Neural progenitor cell (in vitro differentiated cells): ENCODE data around the gene DDN. TPM values are rescaled to one million over a fixed set of nuclear protein-coding genes. Genes with fewer than 3 reads are reported as not detected.

Experiments used
- DNase-seq: peaks from one replicate; pipeline ENCODE4 v3.0.0-alpha.2; 2016; ENCODE audit warnings: low spot score
- H2AFZ ChIP-seq: fragments of 200-600 bp; sonication (generic); replicated peaks from 2 replicates; pipeline ENCODE4 v1.6.1; 2016; ENCODE audit warnings: antibody characterized with exemption
- H3F3A ChIP-seq: fragments of 200-600 bp; sonication (generic); 2 replicates; pipeline ENCODE4 v1.6.1; 2016; ENCODE audit warnings: antibody characterized with exemption, low read depth
- H3K27ac ChIP-seq: fragments of 200-600 bp; sonication (generic); 2 replicates; pipeline ENCODE4 v1.5.1; 2016; ENCODE audit warnings: mild to moderate bottlenecking
- H3K27me3 ChIP-seq: fragments of 200-600 bp; sonication (generic); 2 replicates; pipeline ENCODE4 v1.6.1; 2016; ENCODE audit warnings: mild to moderate bottlenecking, moderate library complexity
- H3K36me3 ChIP-seq: fragments of 200-600 bp; sonication (generic); 2 replicates; pipeline ENCODE4 v1.5.1; 2016
- H3K4me1 ChIP-seq: fragments of 200-600 bp; sonication (generic); 2 replicates; pipeline ENCODE4 v1.6.1; 2016; ENCODE audit warnings: mixed run types
- H3K4me2 ChIP-seq: fragments of 200-600 bp; sonication (generic); 2 replicates; pipeline ENCODE4 v1.6.1; 2016
- H3K4me3 ChIP-seq: fragments of 200-600 bp; sonication (generic); 2 replicates; pipeline ENCODE4 v1.5.1; 2016
- H3K79me2 ChIP-seq: fragments of 200-600 bp; sonication (generic); 2 replicates; pipeline ENCODE4 v1.6.1; 2016; ENCODE audit warnings: low read depth
- H3K9ac ChIP-seq: fragments of 200-600 bp; sonication (generic); 2 replicates; pipeline ENCODE4 v1.6.1; 2016
- H3K9me3 ChIP-seq: fragments of 200-600 bp; sonication (generic); 2 replicates; pipeline ENCODE4 v1.5.1; 2016; ENCODE audit warnings: low read depth
- H4K20me1 ChIP-seq: fragments of 200-600 bp; sonication (generic); 2 replicates; pipeline ENCODE4 v1.6.1; 2016; ENCODE audit warnings: low read depth
- H3K27ac Mint-ChIP-seq: 3 replicates; pipeline ENCODE4 v1.8.0; 2021; ENCODE audit warnings: mixed read lengths
- H3K27me3 Mint-ChIP-seq: 2 replicates; pipeline ENCODE4 v1.8.0; 2022; ENCODE audit warnings: low read depth, mild to moderate bottlenecking, inconsistent platforms, moderate library complexity, mixed read lengths; ENCODE audit not compliant: insufficient read depth
- H3K36me3 Mint-ChIP-seq: 3 replicates; pipeline ENCODE4 v1.8.0; 2021; ENCODE audit warnings: mixed read lengths
- H3K4me1 Mint-ChIP-seq: 3 replicates; pipeline ENCODE4 v1.8.0; 2021; ENCODE audit warnings: mixed read lengths
- H3K4me3 Mint-ChIP-seq: 3 replicates; pipeline ENCODE4 v1.8.0; 2021; ENCODE audit warnings: mild to moderate bottlenecking, moderate library complexity, mixed read lengths
- H3K9me3 Mint-ChIP-seq: 3 replicates; pipeline ENCODE4 v1.8.0; 2020; ENCODE audit warnings: mixed read lengths
- EZH2 ChIP-seq: fragments of 200-600 bp; sonication (generic); IDR thresholded peaks from 2 replicates; pipeline ENCODE4 v1.6.1; 2017; ENCODE audit warnings: antibody characterized with exemption, mild to moderate bottlenecking, moderate library complexity
- EZH2phosphoT487 ChIP-seq: fragments of 200-600 bp; sonication (generic); IDR thresholded peaks from 2 replicates; pipeline ENCODE4 v1.6.1; 2017; ENCODE audit warnings: antibody characterized with exemption
- total RNA-seq: library from RNA; depleted of rRNA; stranded (reverse); fragments of >200 nt; gene quantifications from 2 replicates; pipeline ENCODE4 v1.2.3, GENCODE V29; 2015; ENCODE audit warnings: low replicate concordance
- TF ChIP-seq, protein P1 (sequence below): fragments of 200-600 bp; sonication (generic); IDR thresholded peaks from 2 replicates; pipeline ENCODE4 v1.5.1; 2017; ENCODE audit warnings: antibody characterized with exemption, mild to moderate bottlenecking

Gene DDN
- total RNA-seq, 1 donor from 2014 or later = not detected

DNA sequence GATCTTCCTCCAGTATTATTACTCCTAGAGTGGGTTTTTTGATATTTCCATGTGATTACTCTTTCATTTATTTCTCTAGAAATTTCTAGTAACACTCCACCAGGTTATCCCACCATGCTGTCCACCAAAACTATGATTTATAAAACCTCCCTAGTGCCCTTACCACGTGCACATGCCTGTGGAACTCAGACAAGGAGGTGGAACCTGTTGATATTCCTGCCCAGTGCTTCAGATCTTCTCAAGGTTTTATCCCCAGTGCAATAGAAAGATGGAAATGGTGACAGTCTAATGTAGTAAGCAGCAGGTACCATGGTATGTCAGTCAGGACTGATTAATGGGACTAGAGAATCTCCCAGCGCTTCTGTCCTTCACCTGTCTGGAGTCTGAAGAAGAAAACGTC lies 38.3 kb downstream of the DDN start:
- Histone ChIP-seq H3K4me1 (peaks cover 5% of the 10 kb centered on the region), H3K27me3 (no peaks in the 10 kb centered on the region), H3K27ac (no peak overlapping the region), H3F3A (peaks cover 30% of the 10 kb centered on the region), H3K79me2 (peaks cover 11% of the 10 kb centered on the region), H3K9ac (no peak overlapping the region), H3K4me2 (no peak overlapping the region), H2AFZ (no peak overlapping the region), H3K9me3 (no peaks in the 10 kb centered on the region), H3K36me3 (no peaks in the 10 kb centered on the region), H4K20me1 (peaks cover 4% of the 10 kb centered on the region), H3K4me3 (no peak overlapping the region)
- no peaks in the 10 kb centered on the region for H3K36me3 Mint-ChIP-seq
- H3K27ac Mint-ChIP-seq = peak overlapping the region; percentile 17
- H3K9me3 Mint-ChIP-seq = no peaks in the 10 kb centered on the region
- H3K4me3 Mint-ChIP-seq = peak overlapping the region; percentile 17
- H3K4me1 Mint-ChIP-seq = peaks cover 19% of the 10 kb centered on the region
- TF ChIP-seq, protein P1, sequence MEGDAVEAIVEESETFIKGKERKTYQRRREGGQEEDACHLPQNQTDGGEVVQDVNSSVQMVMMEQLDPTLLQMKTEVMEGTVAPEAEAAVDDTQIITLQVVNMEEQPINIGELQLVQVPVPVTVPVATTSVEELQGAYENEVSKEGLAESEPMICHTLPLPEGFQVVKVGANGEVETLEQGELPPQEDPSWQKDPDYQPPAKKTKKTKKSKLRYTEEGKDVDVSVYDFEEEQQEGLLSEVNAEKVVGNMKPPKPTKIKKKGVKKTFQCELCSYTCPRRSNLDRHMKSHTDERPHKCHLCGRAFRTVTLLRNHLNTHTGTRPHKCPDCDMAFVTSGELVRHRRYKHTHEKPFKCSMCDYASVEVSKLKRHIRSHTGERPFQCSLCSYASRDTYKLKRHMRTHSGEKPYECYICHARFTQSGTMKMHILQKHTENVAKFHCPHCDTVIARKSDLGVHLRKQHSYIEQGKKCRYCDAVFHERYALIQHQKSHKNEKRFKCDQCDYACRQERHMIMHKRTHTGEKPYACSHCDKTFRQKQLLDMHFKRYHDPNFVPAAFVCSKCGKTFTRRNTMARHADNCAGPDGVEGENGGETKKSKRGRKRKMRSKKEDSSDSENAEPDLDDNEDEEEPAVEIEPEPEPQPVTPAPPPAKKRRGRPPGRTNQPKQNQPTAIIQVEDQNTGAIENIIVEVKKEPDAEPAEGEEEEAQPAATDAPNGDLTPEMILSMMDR = no peak
- TF ChIP-seq EZH2phosphoT487 (no peak), EZH2 (no peak)
- peaks cover 17% of the 10 kb centered on the region for H3K27me3 Mint-ChIP-seq
- no peak for DNase-seq

DNA sequence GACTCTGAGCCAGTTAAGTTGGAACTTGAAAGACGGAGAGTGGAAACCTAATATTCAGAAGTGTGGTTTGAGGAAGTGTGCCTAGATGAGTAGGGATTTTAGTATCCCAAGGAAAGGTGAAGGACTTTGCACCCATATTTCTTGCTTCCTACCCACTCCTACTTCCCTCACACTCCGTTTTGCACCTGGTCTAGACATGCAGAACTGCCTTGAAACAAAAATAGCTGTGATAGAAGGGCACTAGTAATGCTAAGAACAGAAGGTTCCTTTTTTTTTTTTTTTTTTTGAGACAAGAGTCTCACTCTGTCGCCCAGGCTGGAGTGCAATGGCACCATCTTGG lies 41.2 kb downstream of the DDN start:
- Histone ChIP-seq H3K79me2 (peaks cover 39% of the 10 kb centered on the region), H3K9ac (no peak overlapping the region), H3K27me3 (no peaks in the 10 kb centered on the region), H2AFZ (peak overlapping the region; percentile 89), H3K4me3 (peak overlapping the region; percentile 85), H3F3A (peaks cover 30% of the 10 kb centered on the region), H3K9me3 (no peaks in the 10 kb centered on the region), H3K4me2 (peak overlapping the region; percentile 84), H3K27ac (peak overlapping the region; percentile 48), H3K4me1 (peaks cover 16% of the 10 kb centered on the region), H4K20me1 (peaks cover 32% of the 10 kb centered on the region), H3K36me3 (no peaks in the 10 kb centered on the region)
- Mint-ChIP-seq H3K36me3 (peaks cover 5% of the 10 kb centered on the region), H3K27ac (peak overlapping the region; percentile 31), H3K27me3 (peaks cover 4% of the 10 kb centered on the region), H3K4me1 (peaks cover 22% of the 10 kb centered on the region), H3K9me3 (no peaks in the 10 kb centered on the region), H3K4me3 (peak overlapping the region; percentile 99)
- TF ChIP-seq EZH2phosphoT487 (no peak), EZH2 (no peak)
- TF ChIP-seq, protein P1 = no peak
- no peak for DNase-seq

DNA sequence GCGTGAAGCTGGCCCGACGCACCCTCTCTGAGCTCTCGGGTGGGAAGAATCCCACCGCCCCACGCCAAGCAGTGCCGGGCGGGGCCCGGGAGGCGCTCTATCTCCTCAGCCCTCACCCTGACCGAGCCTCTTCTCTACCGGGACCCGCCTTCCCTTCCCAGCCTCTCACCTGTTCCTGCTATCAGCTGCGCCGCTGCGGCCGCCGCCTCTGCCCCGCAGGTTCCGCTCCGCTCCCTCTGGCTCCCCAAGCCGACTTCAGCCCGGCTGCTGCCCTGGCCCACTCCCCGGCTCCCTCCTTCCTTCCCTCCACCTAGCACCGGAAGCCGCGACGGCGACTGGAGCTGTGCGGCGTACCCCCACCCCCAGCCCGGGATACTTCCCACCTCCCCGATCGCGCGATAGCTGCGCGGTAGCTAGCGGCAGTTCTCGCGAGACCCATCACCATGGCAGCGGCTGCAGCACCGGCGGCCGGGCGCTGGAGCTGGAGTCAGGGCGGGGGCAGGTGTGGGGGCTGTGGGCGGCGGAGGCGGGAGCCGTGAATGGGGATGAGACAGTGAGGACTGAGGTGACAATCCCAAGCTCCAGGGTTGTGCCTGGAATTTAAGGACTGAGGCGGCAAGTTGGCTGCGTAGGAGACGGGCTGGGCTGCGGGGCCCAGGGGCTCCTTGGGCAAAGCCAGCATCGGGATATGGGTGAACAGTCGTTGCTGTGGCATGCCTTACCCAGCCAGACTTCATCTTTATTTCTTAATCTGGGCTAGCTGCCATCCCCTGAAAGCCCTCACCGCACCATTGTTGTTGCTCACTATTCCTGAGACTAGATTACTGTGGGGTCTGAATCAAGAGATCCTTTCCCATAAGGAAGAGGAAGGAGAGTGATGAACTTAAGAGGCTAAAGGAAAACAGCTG lies 41.8 kb downstream of the DDN start, which contains the start of gene ARF3:
TSS of gene ARF3 (minus strand) at position 347 of the 908 bp plus-strand sequence. CDS start 16,392 bp downstream, outside the sequence.
- peaks cover 11% of the 10 kb centered on the region for H3K36me3 Mint-ChIP-seq
- peak within 1 kb of the TSS; percentile 89 for H2AFZ ChIP-seq
- peaks cover 38% of the 10 kb centered on the region for H4K20me1 ChIP-seq
- H3K4me1 ChIP-seq = peaks cover 16% of the 10 kb centered on the region
- no peaks in the 10 kb centered on the region for H3K9me3 ChIP-seq
- H3K27me3 Mint-ChIP-seq = peaks cover 4% of the 10 kb centered on the region
- H3K4me1 Mint-ChIP-seq = peaks cover 22% of the 10 kb centered on the region
- peak; percentile 100 for DNase-seq
- peaks cover 30% of the 10 kb centered on the region for H3F3A ChIP-seq
- peak within 1 kb of the TSS; percentile 99 for H3K4me3 Mint-ChIP-seq
- peak within 1 kb of the TSS; percentile 51 for H3K9ac ChIP-seq
- no peaks in the 10 kb centered on the region for H3K27me3 ChIP-seq
- H3K9me3 Mint-ChIP-seq = no peaks in the 10 kb centered on the region
- H3K79me2 ChIP-seq = peaks cover 45% of the 10 kb centered on the region
- H3K36me3 ChIP-seq = no peaks in the 10 kb centered on the region
- H3K27ac Mint-ChIP-seq = peak within 1 kb of the TSS; percentile 72
- peak within 1 kb of the TSS; percentile 68 for H3K27ac ChIP-seq
- peak within 1 kb of the TSS; percentile 84 for H3K4me2 ChIP-seq
- H3K4me3 ChIP-seq = peak within 1 kb of the TSS; percentile 85
- TF ChIP-seq EZH2 = peak; percentile 27
- TF ChIP-seq, protein P1 = no peak
